ENCODE results near the gene SLC22A23.

The SLC22A23 gene

GRCh38 chr6:3355011-3355357 lies 101.9 kb downstream of the SLC22A23 start:
- H3K27ac Mint-ChIP-seq: peak overlapping the region; percentile 86
- H3K36me3 Mint-ChIP-seq: no peaks in the 10 kb centered on the region
- DNase-seq: no peak
- no peaks in the 10 kb centered on the region for H3K9me3 Mint-ChIP-seq
- CTCF ChIA-PET: no interaction called here
- no peak overlapping the region for H3K4me3 Mint-ChIP-seq
- peaks cover 22% of the 10 kb centered on the region for H3K27me3 Mint-ChIP-seq
- H3K4me1 Mint-ChIP-seq: peaks cover 21% of the 10 kb centered on the region

DNA sequence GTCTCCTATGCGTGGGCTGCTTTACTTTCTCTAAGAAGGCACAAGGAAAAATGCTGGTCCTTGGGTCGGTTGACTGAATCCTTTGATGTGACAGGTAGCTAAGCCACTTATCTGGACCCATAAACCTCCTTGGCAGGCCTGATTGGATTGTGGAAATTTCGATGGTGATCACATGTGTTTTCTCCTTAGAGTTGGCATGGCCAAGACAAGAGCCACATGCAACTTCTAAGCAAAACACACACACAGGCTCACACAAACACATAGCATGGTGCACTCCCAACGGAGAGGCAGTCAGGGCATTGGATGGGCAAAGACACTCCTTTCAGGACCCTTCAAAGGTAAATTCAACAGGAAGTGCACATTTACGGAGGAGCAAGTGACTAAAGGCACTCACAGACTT lies 102.9 kb downstream of the SLC22A23 start:
- DNase-seq: no peak
- Mint-ChIP-seq H3K9me3 (no peaks in the 10 kb centered on the region), H3K27me3 (peaks cover 25% of the 10 kb centered on the region), H3K4me1 (peaks cover 21% of the 10 kb centered on the region), H3K4me3 (no peak overlapping the region), H3K36me3 (no peaks in the 10 kb centered on the region), H3K27ac (no peak overlapping the region)
- CTCF ChIA-PET: no interaction called here

DNA sequence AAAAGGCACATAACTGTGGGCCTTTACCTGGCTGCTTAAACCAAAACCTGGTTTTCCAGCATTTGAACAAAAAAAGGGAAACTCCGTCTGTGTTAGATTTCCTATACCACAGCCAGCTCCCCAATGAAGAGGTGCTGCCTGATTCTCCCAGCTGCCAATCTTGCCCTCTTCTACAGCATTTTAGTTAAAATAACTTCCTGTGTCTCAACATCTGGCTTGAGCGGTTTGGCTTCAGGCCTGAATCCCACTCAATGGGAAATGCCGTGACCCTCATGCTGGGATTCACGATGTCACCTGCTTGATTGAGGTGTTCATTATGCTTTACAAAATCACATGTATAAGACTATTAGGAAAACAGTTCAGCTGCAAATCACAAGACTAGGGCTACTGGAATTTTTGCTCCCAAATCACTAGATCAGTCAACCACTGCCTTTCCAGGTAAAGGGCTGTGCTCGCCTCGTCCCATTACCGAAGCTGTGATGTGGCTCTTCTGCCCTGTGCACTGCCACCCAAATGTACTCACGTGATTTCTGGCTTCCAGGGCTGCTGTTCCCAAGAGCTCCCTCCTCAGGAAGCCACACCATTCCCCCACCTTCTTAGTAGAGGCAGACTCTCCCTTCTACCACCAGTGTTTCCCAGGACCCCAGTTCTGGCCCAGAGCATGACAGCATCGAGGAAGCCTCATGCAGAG lies 103.5 kb downstream of the SLC22A23 start:
- no peaks in the 10 kb centered on the region for H3K9me3 Mint-ChIP-seq
- peaks cover 31% of the 10 kb centered on the region for H3K27me3 Mint-ChIP-seq
- CTCF ChIA-PET: no interaction called here
- no peak for DNase-seq
- H3K4me3 Mint-ChIP-seq: no peak overlapping the region
- H3K27ac Mint-ChIP-seq: no peak overlapping the region
- H3K36me3 Mint-ChIP-seq: no peaks in the 10 kb centered on the region
- peaks cover 21% of the 10 kb centered on the region for H3K4me1 Mint-ChIP-seq

GRCh38 chr6:3352678-3353077 lies 104.2 kb downstream of the SLC22A23 start:
- no peak overlapping the region for H3K27ac Mint-ChIP-seq
- peaks cover 21% of the 10 kb centered on the region for H3K4me1 Mint-ChIP-seq
- CTCF ChIA-PET: no interaction called here
- H3K36me3 Mint-ChIP-seq: no peaks in the 10 kb centered on the region
- H3K4me3 Mint-ChIP-seq: no peak overlapping the region
- H3K27me3 Mint-ChIP-seq: peaks cover 31% of the 10 kb centered on the region
- H3K9me3 Mint-ChIP-seq: no peaks in the 10 kb centered on the region
- DNase-seq: no peak

GRCh38 chr6:3351829-3352524 lies 104.9 kb downstream of the SLC22A23 start:
- Mint-ChIP-seq H3K4me3 (no peak overlapping the region), H3K36me3 (no peaks in the 10 kb centered on the region), H3K27me3 (peaks cover 34% of the 10 kb centered on the region), H3K9me3 (no peaks in the 10 kb centered on the region), H3K4me1 (peaks cover 21% of the 10 kb centered on the region), H3K27ac (no peak overlapping the region)
- DNase-seq: no peak
- CTCF ChIA-PET: no interaction called here

GRCh38 chr6:3351105-3351676 lies 105.7 kb downstream of the SLC22A23 start:
- Mint-ChIP-seq H3K27me3 (peaks cover 34% of the 10 kb centered on the region), H3K4me1 (peaks cover 15% of the 10 kb centered on the region), H3K36me3 (no peaks in the 10 kb centered on the region), H3K9me3 (no peaks in the 10 kb centered on the region), H3K4me3 (no peak overlapping the region), H3K27ac (no peak overlapping the region)
- no peak for DNase-seq
- CTCF ChIA-PET: no interaction called here

- CTCF ChIA-PET: no interaction called here
- no peak overlapping the region for H3K27ac Mint-ChIP-seq
These were observed 106.5 kb downstream of the SLC22A23 start for GRCh38 chr6:3350252-3350796.

GRCh38 chr6:3349388-3350251 lies 107.2 kb downstream of the SLC22A23 start:
- Mint-ChIP-seq H3K27ac (no peak overlapping the region), H3K4me3 (no peak overlapping the region), H3K36me3 (no peaks in the 10 kb centered on the region), H3K4me1 (peaks cover under 1% of the 10 kb centered on the region), H3K9me3 (no peaks in the 10 kb centered on the region), H3K27me3 (peaks cover 30% of the 10 kb centered on the region)
- CTCF ChIA-PET: no interaction called here
- DNase-seq: no peak

More at GRCh38 chr6:3350252-3350796, 106.5 kb downstream of the SLC22A23 start:
- H3K4me1 Mint-ChIP-seq: peaks cover 8% of the 10 kb centered on the region
- DNase-seq: no peak
- H3K9me3 Mint-ChIP-seq: no peaks in the 10 kb centered on the region
- no peak overlapping the region for H3K4me3 Mint-ChIP-seq
- no peaks in the 10 kb centered on the region for H3K36me3 Mint-ChIP-seq
- H3K27me3 Mint-ChIP-seq: peaks cover 30% of the 10 kb centered on the region

DNA sequence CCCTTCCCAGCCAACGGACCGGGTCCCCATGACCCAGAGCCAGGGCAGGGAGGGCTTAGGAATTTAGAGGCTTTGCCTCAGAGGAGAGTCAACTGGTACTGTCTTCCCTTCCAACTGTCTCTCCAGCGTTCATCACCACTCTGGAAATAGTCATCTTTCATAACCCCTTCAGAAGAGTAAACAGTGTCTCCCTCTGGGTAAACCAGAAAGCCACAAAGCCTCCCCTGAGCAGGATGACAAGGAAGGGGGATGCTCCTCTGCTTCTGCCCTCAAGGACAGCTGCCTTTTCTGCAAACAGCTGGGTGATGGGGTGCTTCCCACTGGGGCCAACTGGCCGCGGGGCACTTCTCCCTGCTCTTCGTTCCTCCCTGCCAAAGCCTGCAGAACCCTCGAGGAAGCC lies 108.0 kb downstream of the SLC22A23 start:
- H3K27me3 Mint-ChIP-seq: peaks cover 27% of the 10 kb centered on the region
- H3K4me1 Mint-ChIP-seq: no peaks in the 10 kb centered on the region
- H3K4me3 Mint-ChIP-seq: no peak overlapping the region
- DNase-seq: no peak
- CTCF ChIA-PET: no interaction called here
- no peaks in the 10 kb centered on the region for H3K9me3 Mint-ChIP-seq
- H3K27ac Mint-ChIP-seq: no peak overlapping the region
- H3K36me3 Mint-ChIP-seq: no peaks in the 10 kb centered on the region

DNA sequence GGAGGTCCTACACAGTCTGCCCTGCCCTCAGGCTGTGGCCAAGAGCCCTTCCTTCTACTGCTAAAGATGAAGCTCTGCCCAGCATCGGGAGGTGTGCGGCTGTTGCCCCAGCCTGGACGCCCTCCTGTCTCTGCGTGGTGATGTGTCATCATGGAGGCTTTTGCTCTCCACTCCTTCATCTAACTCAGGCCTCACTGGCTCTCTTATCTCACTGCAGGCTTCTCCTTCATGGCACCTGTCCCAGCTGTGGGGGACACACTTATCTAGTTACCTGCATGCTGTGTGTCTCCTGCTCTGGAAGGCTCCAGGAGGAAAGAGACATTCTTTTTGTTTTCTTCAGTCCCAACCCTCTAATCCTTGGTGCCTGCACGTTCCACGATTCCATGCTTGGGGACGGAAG lies 109.0 kb downstream of the SLC22A23 start:
- CTCF ChIA-PET: no interaction called here
- Mint-ChIP-seq H3K27ac (no peak overlapping the region), H3K36me3 (no peaks in the 10 kb centered on the region)

DNA sequence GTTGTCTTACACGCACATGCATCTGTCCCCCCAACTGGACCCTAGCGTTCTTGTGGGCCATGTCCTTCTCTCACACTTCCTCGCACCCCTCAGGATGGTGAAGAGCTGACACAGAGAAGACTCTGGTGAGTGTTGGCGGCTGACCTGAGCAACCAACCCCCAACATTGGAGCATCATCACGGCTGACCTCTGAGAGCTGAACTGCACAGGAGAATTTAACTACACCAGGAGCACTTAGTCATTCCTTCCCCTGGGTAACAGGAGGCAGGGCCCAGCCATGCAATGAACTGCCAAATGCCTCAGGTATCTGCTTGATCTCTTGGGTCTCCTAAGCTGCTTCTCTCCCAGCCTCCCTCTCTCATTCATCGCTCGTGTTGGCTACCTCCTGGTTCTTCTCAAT lies 109.6 kb downstream of the SLC22A23 start:
- no peak for DNase-seq
- H3K27ac Mint-ChIP-seq: no peak overlapping the region
- CTCF ChIA-PET: no interaction called here
- no peaks in the 10 kb centered on the region for H3K4me1 Mint-ChIP-seq
- no peaks in the 10 kb centered on the region for H3K36me3 Mint-ChIP-seq
- peaks cover 24% of the 10 kb centered on the region for H3K27me3 Mint-ChIP-seq
- no peaks in the 10 kb centered on the region for H3K9me3 Mint-ChIP-seq
- H3K4me3 Mint-ChIP-seq: no peak overlapping the region

More for the DNA sequence above, 109.0 kb downstream of the SLC22A23 start:
- Mint-ChIP-seq H3K4me1 (no peaks in the 10 kb centered on the region), H3K4me3 (no peak overlapping the region), H3K9me3 (no peaks in the 10 kb centered on the region), H3K27me3 (peaks cover 24% of the 10 kb centered on the region)
- no peak for DNase-seq

DNA sequence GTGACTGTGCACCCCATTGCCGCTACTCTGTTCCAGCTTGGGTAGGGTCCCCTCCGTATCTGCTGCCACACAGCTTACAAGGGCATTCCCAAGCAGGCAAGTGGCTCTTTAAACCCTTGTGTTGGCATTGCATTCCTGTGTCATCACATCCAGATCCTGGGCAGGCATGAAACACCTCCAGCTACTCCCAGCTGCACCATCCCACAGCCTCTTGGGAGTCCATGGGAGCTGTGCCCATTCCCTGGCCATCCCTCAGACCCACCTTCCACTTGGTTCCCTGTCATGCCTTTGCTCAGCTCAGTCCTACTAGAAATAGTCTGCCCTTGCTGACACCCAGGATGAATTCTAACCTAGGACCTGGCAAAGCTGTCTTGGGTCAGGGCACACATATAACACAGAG lies 110.4 kb downstream of the SLC22A23 start:
- no peaks in the 10 kb centered on the region for H3K9me3 Mint-ChIP-seq
- no peaks in the 10 kb centered on the region for H3K4me1 Mint-ChIP-seq
- H3K27me3 Mint-ChIP-seq: peaks cover 24% of the 10 kb centered on the region
- H3K4me3 Mint-ChIP-seq: no peak overlapping the region
- CTCF ChIA-PET: no interaction called here
- H3K27ac Mint-ChIP-seq: no peak overlapping the region
- no peak for DNase-seq
- no peaks in the 10 kb centered on the region for H3K36me3 Mint-ChIP-seq

GRCh38 chr6:3345836-3346235 lies 111.0 kb downstream of the SLC22A23 start:
- no peaks in the 10 kb centered on the region for H3K36me3 Mint-ChIP-seq
- H3K9me3 Mint-ChIP-seq: no peaks in the 10 kb centered on the region
- no peak overlapping the region for H3K27ac Mint-ChIP-seq
- H3K27me3 Mint-ChIP-seq: peaks cover 24% of the 10 kb centered on the region
- CTCF ChIA-PET: no interaction called here
- H3K4me1 Mint-ChIP-seq: no peaks in the 10 kb centered on the region
- H3K4me3 Mint-ChIP-seq: no peak overlapping the region
- DNase-seq: no peak

- no peak overlapping the region for H3K27ac Mint-ChIP-seq
- CTCF ChIA-PET: no interaction called here
- DNase-seq: no peak
- no peaks in the 10 kb centered on the region for H3K4me1 Mint-ChIP-seq
- no peaks in the 10 kb centered on the region for H3K36me3 Mint-ChIP-seq
- H3K4me3 Mint-ChIP-seq: no peak overlapping the region
- H3K27me3 Mint-ChIP-seq: peaks cover 15% of the 10 kb centered on the region
- no peaks in the 10 kb centered on the region for H3K9me3 Mint-ChIP-seq
These were observed 113.6 kb downstream of the SLC22A23 start for GRCh38 chr6:3343089-3343883.
